Activated CD8-positive, alpha-beta memory T cell treated with anti-CD3 and anti-CD28 coated beads for 24 hours (primary cell): ENCODE results near the gene RASA2.
"Not testable (repeated sequence)": the region's sequence is repeated elsewhere in the genome, so short reads cannot be mapped to it uniquely, and the experiment has no call there.

ENCODE experiments used
- DNase-seq: peaks from one replicate; pipeline ENCODE4 v3.0.0-alpha.2; 2020

Gene RASA2

GRCh38 chr3:141498598-141499223, 11.9 kb downstream of the RASA2 start:
- DNase-seq: peak; percentile 87

- no peak for DNase-seq
Observed at GRCh38 chr3:141499284-141499683, 12.5 kb downstream of the RASA2 start.

- DNase-seq: no peak
Observed at GRCh38 chr3:141499965-141500364, 13.1 kb downstream of the RASA2 start.

- no peak for DNase-seq
Observed at GRCh38 chr3:141500397-141500796, 13.6 kb downstream of the RASA2 start.

GRCh38 chr3:141505166-141505565, 18.3 kb downstream of the RASA2 start:
- no peak for DNase-seq

GRCh38 chr3:141506071-141506470, 19.2 kb downstream of the RASA2 start:
- no peak for DNase-seq

- DNase-seq: no peak
Observed at GRCh38 chr3:141507392-141508066, 20.7 kb downstream of the RASA2 start.

GRCh38 chr3:141508067-141508436, 21.2 kb downstream of the RASA2 start:
- no peak for DNase-seq

GRCh38 chr3:141511361-141511760, 24.5 kb downstream of the RASA2 start:
- no peak for DNase-seq

- DNase-seq: no peak
Observed at GRCh38 chr3:141514382-141514781, 27.6 kb downstream of the RASA2 start.

GRCh38 chr3:141519587-141519986, 32.8 kb downstream of the RASA2 start:
- no peak for DNase-seq

- DNase-seq: no peak
Observed at GRCh38 chr3:141521781-141522180, 35.0 kb downstream of the RASA2 start.

GRCh38 chr3:141523615-141524375, 37.0 kb downstream of the RASA2 start:
- no peak for DNase-seq

GRCh38 chr3:141524988-141525387, 38.2 kb downstream of the RASA2 start:
- no peak for DNase-seq

GRCh38 chr3:141525814-141526213, 39.0 kb downstream of the RASA2 start:
- DNase-seq: no peak

- DNase-seq: no peak
Observed at GRCh38 chr3:141526709-141527108, 39.9 kb downstream of the RASA2 start.

GRCh38 chr3:141528800-141529199, 42.0 kb downstream of the RASA2 start:
- DNase-seq: no peak

GRCh38 chr3:141529256-141529655, 42.4 kb downstream of the RASA2 start:
- no peak for DNase-seq

GRCh38 chr3:141529717-141530414, 43.0 kb downstream of the RASA2 start:
- no peak for DNase-seq

GRCh38 chr3:141530415-141530768, 43.6 kb downstream of the RASA2 start:
- DNase-seq: no peak

GRCh38 chr3:141532609-141533008, 45.8 kb downstream of the RASA2 start:
- DNase-seq: no peak

GRCh38 chr3:141536017-141536416, 49.2 kb downstream of the RASA2 start:
- DNase-seq: not testable (repeated sequence)

- DNase-seq: no peak
Observed at GRCh38 chr3:141537856-141538255, 51.0 kb downstream of the RASA2 start.
